SK-N-SH treated with all-trans-retinoic acid at 6 μM for 48 hours (cell line): ENCODE measurements around the gene TIPARP.

Source experiments
- BACH2 ChIP-seq: fragments of 250-450 bp; sonication (Bioruptor Pico); IDR thresholded peaks from 2 replicates; pipeline ENCODE4 v1.9.0; 2021; ENCODE audit warnings: mild to moderate bottlenecking, borderline replicate concordance
- ESRRG ChIP-seq: fragments of 250-450 bp; sonication (Bioruptor Pico); IDR thresholded peaks from 2 replicates; pipeline ENCODE4 v1.6.1; 2021; ENCODE audit warnings: mild to moderate bottlenecking
- GLIS3 ChIP-seq: fragments of 250-450 bp; sonication (Bioruptor Pico); IDR thresholded peaks from 2 replicates; pipeline ENCODE4 v1.5.0; 2020; ENCODE audit warnings: mild to moderate bottlenecking, moderate library complexity
- RARB ChIP-seq: fragments of 250-450 bp; sonication (Bioruptor Pico); IDR thresholded peaks from 2 replicates; pipeline ENCODE4 v1.8.0; 2021; ENCODE audit warnings: mild to moderate bottlenecking, moderate library complexity
- ZC3H10 ChIP-seq: fragments of 250-450 bp; sonication (Bioruptor Pico); IDR thresholded peaks from 2 replicates; pipeline ENCODE4 v1.5.1; 2021; ENCODE audit warnings: mild to moderate bottlenecking, moderate library complexity
- ZFP3 ChIP-seq: fragments of 250-450 bp; sonication (Bioruptor Pico); IDR thresholded peaks from 2 replicates; pipeline ENCODE4 v1.5.0; 2020; ENCODE audit warnings: mild to moderate bottlenecking, moderate library complexity
- ZNF70 ChIP-seq: fragments of 450-650 bp; formaldehyde crosslinking; IDR thresholded peaks from 2 replicates; pipeline ENCODE4 v1.5.0; 2020; ENCODE audit warnings: mild to moderate bottlenecking, moderate library complexity
- TF ChIP-seq, protein P1 (sequence below): fragments of 250-450 bp; sonication (Bioruptor Pico); IDR thresholded peaks from 2 replicates; pipeline ENCODE4 v1.8.0; 2021; ENCODE audit warnings: low read depth, mild to moderate bottlenecking, moderate library complexity, borderline replicate concordance
- TF ChIP-seq, protein P2 (sequence below): fragments of 250-450 bp; sonication (Bioruptor Pico); IDR thresholded peaks from 2 replicates; pipeline ENCODE4 v1.5.1; 2020; ENCODE audit warnings: low read depth, mild to moderate bottlenecking, moderate library complexity
- TF ChIP-seq, protein P3 (sequence below): fragments of 250-450 bp; sonication (Bioruptor Pico); IDR thresholded peaks from 2 replicates; pipeline ENCODE4 v1.8.0; 2020; ENCODE audit warnings: mild to moderate bottlenecking, moderate library complexity, borderline replicate concordance

DNA sequence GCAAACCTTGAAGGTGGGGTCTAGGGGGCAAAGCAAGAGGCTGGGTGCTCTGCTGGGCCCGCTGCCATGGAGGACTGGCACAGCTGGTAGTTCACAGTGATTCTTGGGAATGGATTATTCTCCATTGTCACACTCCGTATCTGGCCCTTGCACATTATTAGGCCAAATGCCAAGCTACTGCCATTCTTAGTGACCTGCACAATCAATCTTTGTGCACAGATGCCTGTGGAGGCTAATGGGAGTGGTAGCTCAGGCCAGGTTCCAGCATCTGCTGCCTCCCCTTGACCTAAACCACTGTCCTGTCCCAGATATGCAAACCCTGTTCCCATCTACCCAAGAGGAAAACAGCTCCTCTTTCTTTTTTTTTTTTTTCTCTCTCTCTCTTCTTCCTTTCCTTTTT, 67.5 kb downstream of the TIPARP start:
- TF ChIP-seq BACH2 (CRISPR knock-in tag) (no peak), ZNF70 (CRISPR knock-in tag) (no peak), RARB (CRISPR knock-in tag) (no peak), ESRRG (no peak), ZFP3 (CRISPR knock-in tag) (no peak), GLIS3 (CRISPR knock-in tag) (no peak), ZC3H10 (no peak)
- TF ChIP-seq, protein P1, sequence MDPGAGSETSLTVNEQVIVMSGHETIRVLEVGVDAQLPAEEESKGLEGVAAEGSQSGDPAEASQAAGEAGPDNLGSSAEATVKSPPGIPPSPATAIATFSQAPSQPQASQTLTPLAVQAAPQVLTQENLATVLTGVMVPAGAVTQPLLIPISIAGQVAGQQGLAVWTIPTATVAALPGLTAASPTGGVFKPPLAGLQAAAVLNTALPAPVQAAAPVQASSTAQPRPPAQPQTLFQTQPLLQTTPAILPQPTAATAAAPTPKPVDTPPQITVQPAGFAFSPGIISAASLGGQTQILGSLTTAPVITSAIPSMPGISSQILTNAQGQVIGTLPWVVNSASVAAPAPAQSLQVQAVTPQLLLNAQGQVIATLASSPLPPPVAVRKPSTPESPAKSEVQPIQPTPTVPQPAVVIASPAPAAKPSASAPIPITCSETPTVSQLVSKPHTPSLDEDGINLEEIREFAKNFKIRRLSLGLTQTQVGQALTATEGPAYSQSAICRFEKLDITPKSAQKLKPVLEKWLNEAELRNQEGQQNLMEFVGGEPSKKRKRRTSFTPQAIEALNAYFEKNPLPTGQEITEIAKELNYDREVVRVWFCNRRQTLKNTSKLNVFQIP (CRISPR knock-in tag): no peak
- TF ChIP-seq, protein P2, sequence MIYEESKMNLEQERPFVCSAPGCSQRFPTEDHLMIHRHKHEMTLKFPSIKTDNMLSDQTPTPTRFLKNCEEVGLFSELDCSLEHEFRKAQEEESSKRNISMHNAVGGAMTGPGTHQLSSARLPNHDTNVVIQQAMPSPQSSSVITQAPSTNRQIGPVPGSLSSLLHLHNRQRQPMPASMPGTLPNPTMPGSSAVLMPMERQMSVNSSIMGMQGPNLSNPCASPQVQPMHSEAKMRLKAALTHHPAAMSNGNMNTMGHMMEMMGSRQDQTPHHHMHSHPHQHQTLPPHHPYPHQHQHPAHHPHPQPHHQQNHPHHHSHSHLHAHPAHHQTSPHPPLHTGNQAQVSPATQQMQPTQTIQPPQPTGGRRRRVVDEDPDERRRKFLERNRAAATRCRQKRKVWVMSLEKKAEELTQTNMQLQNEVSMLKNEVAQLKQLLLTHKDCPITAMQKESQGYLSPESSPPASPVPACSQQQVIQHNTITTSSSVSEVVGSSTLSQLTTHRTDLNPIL (CRISPR knock-in tag): no peak
- TF ChIP-seq, protein P3, sequence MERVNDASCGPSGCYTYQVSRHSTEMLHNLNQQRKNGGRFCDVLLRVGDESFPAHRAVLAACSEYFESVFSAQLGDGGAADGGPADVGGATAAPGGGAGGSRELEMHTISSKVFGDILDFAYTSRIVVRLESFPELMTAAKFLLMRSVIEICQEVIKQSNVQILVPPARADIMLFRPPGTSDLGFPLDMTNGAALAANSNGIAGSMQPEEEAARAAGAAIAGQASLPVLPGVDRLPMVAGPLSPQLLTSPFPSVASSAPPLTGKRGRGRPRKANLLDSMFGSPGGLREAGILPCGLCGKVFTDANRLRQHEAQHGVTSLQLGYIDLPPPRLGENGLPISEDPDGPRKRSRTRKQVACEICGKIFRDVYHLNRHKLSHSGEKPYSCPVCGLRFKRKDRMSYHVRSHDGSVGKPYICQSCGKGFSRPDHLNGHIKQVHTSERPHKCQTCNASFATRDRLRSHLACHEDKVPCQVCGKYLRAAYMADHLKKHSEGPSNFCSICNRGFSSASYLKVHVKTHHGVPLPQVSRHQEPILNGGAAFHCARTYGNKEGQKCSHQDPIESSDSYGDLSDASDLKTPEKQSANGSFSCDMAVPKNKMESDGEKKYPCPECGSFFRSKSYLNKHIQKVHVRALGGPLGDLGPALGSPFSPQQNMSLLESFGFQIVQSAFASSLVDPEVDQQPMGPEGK (CRISPR knock-in tag): no peak
